Spinal cord (tissue), 10 donors: Measurements from ENCODE around the gene SNX1. TPM values are rescaled to one million over a fixed set of nuclear protein-coding genes. Genes with fewer than 3 reads are reported as not detected.
"Not testable (repeated sequence)": the region's sequence is repeated elsewhere in the genome, so short reads cannot be mapped to it uniquely, and the experiment has no call there.

Experiments used
- DNase-seq, 6 donors: peaks; one replicate each; pipeline versions ENCODE4 v3.0.0 to v3.0.0-alpha.2; 2013 to 2015; ENCODE audit warnings: low spot score in 6 of 6, low read depth in 4 of 6
- H3K27ac ChIP-seq: one replicate; pipeline ENCODE4 v1.5.1; 2013; ENCODE audit warnings: low read depth, low read length, control low read depth
- H3K27me3 ChIP-seq: one replicate; pipeline ENCODE4 v1.6.1; 2013; ENCODE audit warnings: low read length; ENCODE audit not compliant: control insufficient read depth, insufficient read depth
- H3K36me3 ChIP-seq: one replicate; pipeline ENCODE4 v1.6.1; 2013; ENCODE audit warnings: low read length; ENCODE audit not compliant: control insufficient read depth, insufficient read depth
- H3K4me1 ChIP-seq: one replicate; pipeline ENCODE4 v1.6.1; 2013; ENCODE audit warnings: low read length; ENCODE audit not compliant: control insufficient read depth, insufficient read depth
- H3K4me3 ChIP-seq: one replicate; pipeline ENCODE4 v1.5.1; 2013; ENCODE audit warnings: low read depth, low read length, control low read depth
- H3K9me3 ChIP-seq: one replicate; pipeline ENCODE4 v1.6.1; 2013; ENCODE audit warnings: low read length; ENCODE audit not compliant: control insufficient read depth, insufficient read depth
- WGBS: methylation state at CpG from one replicate; pipeline ENCODE4 v1.1.5; 2013; ENCODE audit warnings: missing lambda C conversion rate; ENCODE audit not compliant: insufficient coverage; 5-methylcytosine and 5-hydroxymethylcytosine counted together
- polyA plus RNA-seq, 2 donors: library from polyadenylated mRNA; unstranded; fragments of 120-200 nt; gene quantifications; one replicate each; pipeline ENCODE4 v1.2.1, GENCODE V29; 2013; ENCODE audit not compliant: insufficient read length in 2 of 2
- total RNA-seq, 2 donors: library from RNA; depleted of rRNA in 1 of 2; stranded (reverse); fragments of 120-200 nt in 1 of 2; fragments of >200 nt in 1 of 2; gene quantifications; one replicate each; pipeline versions ENCODE4 v1.2.3 to v1.2.4, GENCODE V29; 2013 to 2014
- donor health status: healthy.

Gene SNX1
- total and polyA plus RNA-seq, 4 donors, result 51.6 to 79.3 (median 63.9) TPM

GRCh38 chr15:64071931-64072765 lies 23.6 kb upstream of the SNX1 start:
- Histone ChIP-seq H3K27ac (no peak overlapping the region), H3K4me3 (no peak overlapping the region), H3K27me3 (no peaks in the 10 kb centered on the region), H3K36me3 (peaks cover 10% of the 10 kb centered on the region), H3K4me1 (peaks cover 4% of the 10 kb centered on the region), H3K9me3 (no peaks in the 10 kb centered on the region)
- 80% methylated on average over 1 of the region's 4 CpGs for WGBS
- no peak for DNase-seq

- no peak overlapping the region for H3K4me3 ChIP-seq
- no peaks in the 10 kb centered on the region for H3K9me3 ChIP-seq
- WGBS, result 100% methylated on average over 1 of the region's 2 CpGs
- no peak for DNase-seq
- H3K4me1 ChIP-seq, result peaks cover under 1% of the 10 kb centered on the region
- no peaks in the 10 kb centered on the region for H3K27me3 ChIP-seq
- no peak overlapping the region for H3K27ac ChIP-seq
- H3K36me3 ChIP-seq, result peaks cover 10% of the 10 kb centered on the region
Measured at GRCh38 chr15:64072812-64073211, 23.0 kb upstream of the SNX1 start.

GRCh38 chr15:64073496-64073895 lies 22.3 kb upstream of the SNX1 start:
- not testable (repeated sequence) for DNase-seq, H3K27ac ChIP-seq
- 60% methylated on average over 1 of the region's 2 CpGs for WGBS

GRCh38 chr15:64082757-64083156 lies 13.0 kb upstream of the SNX1 start:
- no peak for DNase-seq
- H3K9me3 ChIP-seq, result no peaks in the 10 kb centered on the region
- no peaks in the 10 kb centered on the region for H3K4me1 ChIP-seq
- 100% methylated on average over 1 of the region's 3 CpGs for WGBS
- no peak overlapping the region for H3K4me3 ChIP-seq
- H3K27ac ChIP-seq, result no peak overlapping the region
- peaks cover 12% of the 10 kb centered on the region for H3K36me3 ChIP-seq
- no peaks in the 10 kb centered on the region for H3K27me3 ChIP-seq

More at GRCh38 chr15:64073496-64073895, 22.3 kb upstream of the SNX1 start:
- H3K27me3 ChIP-seq, H3K4me3 ChIP-seq, H3K4me1 ChIP-seq, H3K9me3 ChIP-seq: not testable (repeated sequence)
- peaks cover 10% of the 10 kb centered on the region for H3K36me3 ChIP-seq

- Histone ChIP-seq H3K4me1 (peaks cover 12% of the 10 kb centered on the region), H3K27ac (no peak overlapping the region), H3K9me3 (no peaks in the 10 kb centered on the region), H3K27me3 (no peaks in the 10 kb centered on the region), H3K4me3 (no peak overlapping the region), H3K36me3 (peaks cover 14% of the 10 kb centered on the region)
- DNase-seq, result no peak
- 83% methylated on average over 6 of the region's 12 CpGs for WGBS
Measured at GRCh38 chr15:64089543-64090280, 6.1 kb upstream of the SNX1 start.

- Histone ChIP-seq H3K4me1 (peaks cover 14% of the 10 kb centered on the region), H3K36me3 (peaks cover 8% of the 10 kb centered on the region), H3K27me3 (no peaks in the 10 kb centered on the region), H3K9me3 (no peaks in the 10 kb centered on the region), H3K4me3 (no peak overlapping the region), H3K27ac (no peak overlapping the region)
- 67% methylated on average over 3 of the region's 3 CpGs for WGBS
- no peak for DNase-seq
Measured at GRCh38 chr15:64090527-64090926, 5.3 kb upstream of the SNX1 start.

- peaks cover 6% of the 10 kb centered on the region for H3K36me3 ChIP-seq
- no peaks in the 10 kb centered on the region for H3K9me3 ChIP-seq
- H3K27me3 ChIP-seq, result no peaks in the 10 kb centered on the region
- no peak overlapping the region for H3K27ac ChIP-seq
- peaks cover 20% of the 10 kb centered on the region for H3K4me1 ChIP-seq
- DNase-seq, result no peak
- H3K4me3 ChIP-seq, result no peak overlapping the region
Measured at GRCh38 chr15:64092075-64092820, 3.5 kb upstream of the SNX1 start.

- Histone ChIP-seq H3K27me3 (no peaks in the 10 kb centered on the region), H3K4me3 (peak overlapping the region; percentile 94), H3K27ac (peak overlapping the region; percentile 95), H3K4me1 (peaks cover 21% of the 10 kb centered on the region), H3K9me3 (no peaks in the 10 kb centered on the region), H3K36me3 (peaks cover 5% of the 10 kb centered on the region)
- peak in 3 of 6 donors; percentile 14 to 70 (median 60) for DNase-seq
- 8% methylated on average over 22 of the region's 22 CpGs for WGBS
Measured at GRCh38 chr15:64092864-64093626, 2.7 kb upstream of the SNX1 start.
